ENCODE results near the gene FARP1. TPM values are rescaled to one million over a fixed set of nuclear protein-coding genes. Genes with fewer than 3 reads are reported as not detected.

The FARP1 gene
- total and polyA plus RNA-seq, 10 of the 15 experiments (the other 5 are each of a cell fraction or from before 2014, with no cell fraction given), result 0.17 to 6.9 (median 0.68) TPM

GRCh38 chr13:98295371-98295770, 152.5 kb downstream of the FARP1 start:
- Histone ChIP-seq H3K4me2 (ENCODE audit: control insufficient read depth, insufficient read depth) (no peak overlapping the region), H3K36me3 (ENCODE audit: control insufficient read depth in 2 of 2, insufficient read depth in 2 of 2, low read length in 1 of 2) (no peaks in the 10 kb centered on the region), H3K9ac (ENCODE audit: control insufficient read depth, insufficient read depth, low read length) (no peak overlapping the region), H3K9me3 (replicated peaks; ENCODE audit: control insufficient read depth, insufficient read depth, low read length) (no peaks in the 10 kb centered on the region), H3K27me3 (replicated peaks in 1 of 2; ENCODE audit: control insufficient read depth in 2 of 2, insufficient read depth in 2 of 2, low read length in 1 of 2) (peaks cover 0 to 2% of the 10 kb centered on the region in 2 experiments; a peak in 1 of 4 replicates), H3K79me2 (ENCODE audit: control insufficient read depth, insufficient read depth, low read length) (no peaks in the 10 kb centered on the region), H3K27ac (ENCODE audit: control insufficient read depth, insufficient read depth) (no peak overlapping the region), H3K4me1 (ENCODE audit: control insufficient read depth, insufficient read depth, low read length) (no peaks in the 10 kb centered on the region), H2AFZ (ENCODE audit: control insufficient read depth, low read depth, low read length) (no peak overlapping the region), H4K20me1 (ENCODE audit: control insufficient read depth, insufficient read depth) (no peaks in the 10 kb centered on the region), H3K4me3 (no peak overlapping the region)
- POLR2A ChIA-PET, result interaction anchor here (0.6 kb wide), 1 partner anchor 246 kb away, joined by 3 read pairs; no protein-coding TSS in a partner anchor
- FAIRE-seq (no peak), DNase-seq (ENCODE audit: low read depth, low spot score) (no peak), ATAC-seq (no peak)
- intact Hi-C loops (cut with micrococcal nuclease; ENCODE audit: unreplicated experiment), result no loop called here
- RAD21 ChIA-PET (ENCODE audit: unreplicated experiment), result no interaction called here
- in situ Hi-C loops (cut with MboI), result no loop called here
- SMC1A ChIA-PET (ENCODE audit: uncharacterized antibody, unreplicated experiment), result no interaction called here
- WGBS (ENCODE audit: insufficient coverage, insufficient replicate concordance, low lambda C conversion rate, missing lambda C conversion rate), result 3% methylated on average over 2 of the region's 2 CpGs
- BruUV-seq (replicated peaks), result no TSS peak
- CTCF ChIA-PET, result no interaction called here
- no peak for TF ChIP-seq RCOR1 (conservative IDR thresholded peaks at IDR 0.05; ENCODE audit: low read depth, low read length)
- TF ChIP-seq RBBP5 (conservative IDR thresholded peaks at IDR 0.05), result no peak
- TF ChIP-seq, protein P1, sequence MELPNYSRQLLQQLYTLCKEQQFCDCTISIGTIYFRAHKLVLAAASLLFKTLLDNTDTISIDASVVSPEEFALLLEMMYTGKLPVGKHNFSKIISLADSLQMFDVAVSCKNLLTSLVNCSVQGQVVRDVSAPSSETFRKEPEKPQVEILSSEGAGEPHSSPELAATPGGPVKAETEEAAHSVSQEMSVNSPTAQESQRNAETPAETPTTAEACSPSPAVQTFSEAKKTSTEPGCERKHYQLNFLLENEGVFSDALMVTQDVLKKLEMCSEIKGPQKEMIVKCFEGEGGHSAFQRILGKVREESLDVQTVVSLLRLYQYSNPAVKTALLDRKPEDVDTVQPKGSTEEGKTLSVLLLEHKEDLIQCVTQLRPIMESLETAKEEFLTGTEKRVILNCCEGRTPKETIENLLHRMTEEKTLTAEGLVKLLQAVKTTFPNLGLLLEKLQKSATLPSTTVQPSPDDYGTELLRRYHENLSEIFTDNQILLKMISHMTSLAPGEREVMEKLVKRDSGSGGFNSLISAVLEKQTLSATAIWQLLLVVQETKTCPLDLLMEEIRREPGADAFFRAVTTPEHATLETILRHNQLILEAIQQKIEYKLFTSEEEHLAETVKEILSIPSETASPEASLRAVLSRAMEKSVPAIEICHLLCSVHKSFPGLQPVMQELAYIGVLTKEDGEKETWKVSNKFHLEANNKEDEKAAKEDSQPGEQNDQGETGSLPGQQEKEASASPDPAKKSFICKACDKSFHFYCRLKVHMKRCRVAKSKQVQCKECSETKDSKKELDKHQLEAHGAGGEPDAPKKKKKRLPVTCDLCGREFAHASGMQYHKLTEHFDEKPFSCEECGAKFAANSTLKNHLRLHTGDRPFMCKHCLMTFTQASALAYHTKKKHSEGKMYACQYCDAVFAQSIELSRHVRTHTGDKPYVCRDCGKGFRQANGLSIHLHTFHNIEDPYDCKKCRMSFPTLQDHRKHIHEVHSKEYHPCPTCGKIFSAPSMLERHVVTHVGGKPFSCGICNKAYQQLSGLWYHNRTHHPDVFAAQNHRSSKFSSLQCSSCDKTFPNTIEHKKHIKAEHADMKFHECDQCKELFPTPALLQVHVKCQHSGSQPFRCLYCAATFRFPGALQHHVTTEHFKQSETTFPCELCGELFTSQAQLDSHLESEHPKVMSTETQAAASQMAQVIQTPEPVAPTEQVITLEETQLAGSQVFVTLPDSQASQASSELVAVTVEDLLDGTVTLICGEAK (IDR thresholded peaks at IDR 0.05; ENCODE audit: borderline replicate concordance), result no peak
- TF ChIP-seq, protein P2, sequence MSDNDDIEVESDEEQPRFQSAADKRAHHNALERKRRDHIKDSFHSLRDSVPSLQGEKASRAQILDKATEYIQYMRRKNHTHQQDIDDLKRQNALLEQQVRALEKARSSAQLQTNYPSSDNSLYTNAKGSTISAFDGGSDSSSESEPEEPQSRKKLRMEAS (IDR thresholded peaks at IDR 0.05; ENCODE audit: low read depth, low read length), result no peak
- no peak for TF ChIP-seq ZZZ3 (IDR thresholded peaks at IDR 0.05; ENCODE audit: control insufficient read depth, insufficient read length, low read depth)
- no peak for TF ChIP-seq NFYA (IDR thresholded peaks at IDR 0.05; ENCODE audit: borderline replicate concordance, low read depth, low read length)
- TF ChIP-seq ZNF687 (IDR thresholded peaks at IDR 0.05), result no peak
- TF ChIP-seq CHD2 (IDR thresholded peaks at IDR 0.05; ENCODE audit: borderline replicate concordance, low read depth, low read length), result no peak
- TF ChIP-seq, protein P3, sequence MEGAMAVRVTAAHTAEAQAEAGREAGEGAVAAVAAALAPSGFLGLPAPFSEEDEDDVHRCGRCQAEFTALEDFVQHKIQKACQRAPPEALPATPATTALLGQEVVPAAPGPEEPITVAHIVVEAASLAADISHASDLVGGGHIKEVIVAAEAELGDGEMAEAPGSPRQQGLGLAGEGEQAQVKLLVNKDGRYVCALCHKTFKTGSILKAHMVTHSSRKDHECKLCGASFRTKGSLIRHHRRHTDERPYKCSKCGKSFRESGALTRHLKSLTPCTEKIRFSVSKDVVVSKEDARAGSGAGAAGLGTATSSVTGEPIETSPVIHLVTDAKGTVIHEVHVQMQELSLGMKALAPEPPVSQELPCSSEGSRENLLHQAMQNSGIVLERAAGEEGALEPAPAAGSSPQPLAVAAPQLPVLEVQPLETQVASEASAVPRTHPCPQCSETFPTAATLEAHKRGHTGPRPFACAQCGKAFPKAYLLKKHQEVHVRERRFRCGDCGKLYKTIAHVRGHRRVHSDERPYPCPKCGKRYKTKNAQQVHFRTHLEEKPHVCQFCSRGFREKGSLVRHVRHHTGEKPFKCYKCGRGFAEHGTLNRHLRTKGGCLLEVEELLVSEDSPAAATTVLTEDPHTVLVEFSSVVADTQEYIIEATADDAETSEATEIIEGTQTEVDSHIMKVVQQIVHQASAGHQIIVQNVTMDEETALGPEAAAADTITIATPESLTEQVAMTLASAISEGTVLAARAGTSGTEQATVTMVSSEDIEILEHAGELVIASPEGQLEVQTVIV (IDR thresholded peaks at IDR 0.05; ENCODE audit: borderline replicate concordance, partially characterized antibody), result no peak
- TF ChIP-seq POLR2A (IDR thresholded peaks at IDR 0.05; ENCODE audit: low read depth, low read length), result no peak
- TF ChIP-seq ZBED1 (IDR thresholded peaks at IDR 0.05; ENCODE audit: borderline replicate concordance), result no peak
- no peak for TF ChIP-seq EZH2 (IDR thresholded peaks at IDR 0.05; ENCODE audit: borderline replicate concordance, control insufficient read depth, low read depth, low read length)
